ENCODE data around the gene ZNF605. TPM values are rescaled to one million over a fixed set of nuclear protein-coding genes. Genes with fewer than 3 reads are reported as not detected.

Gene ZNF605
- total and polyA plus RNA-seq, 9 of the 15 experiments (the other 6 are each of a cell fraction or from before 2014, with no cell fraction given): 0.45 to 1.1 (median 0.68) TPM

DNA sequence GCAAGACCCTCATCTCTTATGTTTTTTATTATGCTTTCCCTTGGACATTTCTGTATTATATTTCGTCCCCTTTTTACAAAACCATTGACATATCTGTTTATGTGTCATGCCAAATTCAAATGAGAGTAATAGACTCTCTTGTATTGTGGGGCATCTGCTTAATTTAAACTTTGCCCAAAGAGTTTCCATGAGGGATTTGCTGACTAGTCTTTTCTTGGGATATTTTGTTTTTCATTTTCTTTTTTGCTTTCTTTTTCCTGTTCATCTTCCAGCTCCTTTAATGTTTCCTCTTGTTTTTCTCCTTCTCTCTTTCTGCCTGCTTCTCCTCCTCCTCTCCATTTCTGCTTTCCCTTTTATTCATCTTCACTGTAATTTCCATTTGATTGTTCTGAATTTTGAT lies 16.3 kb upstream of the ZNF605 start:
- no peak for ATAC-seq
- WGBS (ENCODE audit: insufficient coverage, low coverage, missing lambda C conversion rate): 0% methylated on average over 1 of the region's 1 CpG
- H3K9ac ChIP-seq (ENCODE audit: insufficient read depth in 1 of 2, low read depth in 2 of 2, low read length in 2 of 2): no peak overlapping the region
- no peaks in the 10 kb centered on the region for H3K79me2 ChIP-seq (ENCODE audit: control insufficient read depth, insufficient read depth, low read length)
- no TSS peak for BruUV-seq (replicated peaks)
- no peaks in the 10 kb centered on the region for H4K20me1 ChIP-seq (replicated peaks; ENCODE audit: control insufficient read depth, insufficient read depth, low read length)
- H3K9me1 ChIP-seq (ENCODE audit: control insufficient read depth, insufficient read depth, low read length): no peaks in the 10 kb centered on the region
- in situ Hi-C loops (cut with MboI): no loop called here
- CTCF ChIA-PET (ENCODE audit: low intra/inter-chr PET ratio): no interaction called here
- no peaks in the 10 kb centered on the region for H3K36me3 ChIP-seq (ENCODE audit: control insufficient read depth, insufficient read depth, low read length)
- H3K4me2 ChIP-seq (ENCODE audit: insufficient read depth, low read length): no peak overlapping the region
- POLR2A ChIA-PET: no interaction called here
- no peak overlapping the region for H2AFZ ChIP-seq (ENCODE audit: low read depth, low read length)
- FAIRE-seq: no peak
- intact Hi-C loops (cut with micrococcal nuclease): no loop called here
- no peaks in the 10 kb centered on the region for H3K27me3 ChIP-seq (ENCODE audit: control insufficient read depth in 2 of 2, insufficient read depth in 2 of 2, low read length in 2 of 2)
- no peak overlapping the region for H3K27ac ChIP-seq (ENCODE audit: extremely low read depth, low read depth, low read length)
- no peak overlapping the region for H3K4me3 ChIP-seq
- 0 out of 2 replicates have a peak, but pooled peaks cover 2% of the 10 kb centered on the region for H3K9me3 ChIP-seq (replicated peaks; ENCODE audit: control insufficient read depth, insufficient read depth, low read depth, low read length)
- H3K4me1 ChIP-seq (replicated peaks in 1 of 2; ENCODE audit: control insufficient read depth in 2 of 2, insufficient read depth in 2 of 2, low read length in 2 of 2): no peaks in the 10 kb centered on the region
- DNase-seq (ENCODE audit: extremely low read depth in 1 of 4, low spot score in 3 of 4): no peak
- no peak for TF ChIP-seq ZNF76 (CRISPR knock-in tag; IDR thresholded peaks at IDR 0.05; ENCODE audit: borderline replicate concordance)
- 0 out of 2 replicates have a peak, but pooled peaks have one; percentile 7 for TF ChIP-seq MAFK (IDR thresholded peaks at IDR 0.05; ENCODE audit: low read length)
- no peak for TF ChIP-seq CBFA2T3 (IDR thresholded peaks at IDR 0.05)
- no peak for TF ChIP-seq ZNF561 (CRISPR knock-in tag; conservative IDR thresholded peaks at IDR 0.05)
- TF ChIP-seq MAFG (tag; conservative IDR thresholded peaks at IDR 0.05): peak; percentile 49; the same call in 1 of the 2 replicates
- no peak for TF ChIP-seq TBL1XR1 (IDR thresholded peaks at IDR 0.05; ENCODE audit: low read length in 2 of 2)
- TF ChIP-seq NR4A1 (CRISPR knock-in tag; IDR thresholded peaks at IDR 0.05): no peak
- no peak for TF ChIP-seq NR4A1 (tag; IDR thresholded peaks at IDR 0.05)
- TF ChIP-seq COPS2 (conservative IDR thresholded peaks at IDR 0.05): no peak
- TF ChIP-seq ZNF316 (IDR thresholded peaks at IDR 0.05): peak; percentile 81
- no peak for TF ChIP-seq CEBPB (tag; IDR thresholded peaks at IDR 0.05)
- TF ChIP-seq ARNT (IDR thresholded peaks at IDR 0.05): no peak
- TF ChIP-seq, protein P1, sequence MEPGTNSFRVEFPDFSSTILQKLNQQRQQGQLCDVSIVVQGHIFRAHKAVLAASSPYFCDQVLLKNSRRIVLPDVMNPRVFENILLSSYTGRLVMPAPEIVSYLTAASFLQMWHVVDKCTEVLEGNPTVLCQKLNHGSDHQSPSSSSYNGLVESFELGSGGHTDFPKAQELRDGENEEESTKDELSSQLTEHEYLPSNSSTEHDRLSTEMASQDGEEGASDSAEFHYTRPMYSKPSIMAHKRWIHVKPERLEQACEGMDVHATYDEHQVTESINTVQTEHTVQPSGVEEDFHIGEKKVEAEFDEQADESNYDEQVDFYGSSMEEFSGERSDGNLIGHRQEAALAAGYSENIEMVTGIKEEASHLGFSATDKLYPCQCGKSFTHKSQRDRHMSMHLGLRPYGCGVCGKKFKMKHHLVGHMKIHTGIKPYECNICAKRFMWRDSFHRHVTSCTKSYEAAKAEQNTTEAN (CRISPR knock-in tag; IDR thresholded peaks at IDR 0.05): no peak
- no peak for TF ChIP-seq ZNF398 (CRISPR knock-in tag; IDR thresholded peaks at IDR 0.05)
- TF ChIP-seq, protein P2, sequence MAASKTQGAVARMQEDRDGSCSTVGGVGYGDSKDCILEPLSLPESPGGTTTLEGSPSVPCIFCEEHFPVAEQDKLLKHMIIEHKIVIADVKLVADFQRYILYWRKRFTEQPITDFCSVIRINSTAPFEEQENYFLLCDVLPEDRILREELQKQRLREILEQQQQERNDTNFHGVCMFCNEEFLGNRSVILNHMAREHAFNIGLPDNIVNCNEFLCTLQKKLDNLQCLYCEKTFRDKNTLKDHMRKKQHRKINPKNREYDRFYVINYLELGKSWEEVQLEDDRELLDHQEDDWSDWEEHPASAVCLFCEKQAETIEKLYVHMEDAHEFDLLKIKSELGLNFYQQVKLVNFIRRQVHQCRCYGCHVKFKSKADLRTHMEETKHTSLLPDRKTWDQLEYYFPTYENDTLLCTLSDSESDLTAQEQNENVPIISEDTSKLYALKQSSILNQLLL (CRISPR knock-in tag; IDR thresholded peaks at IDR 0.05; ENCODE audit: borderline replicate concordance): no peak
- no peak for TF ChIP-seq ZNF121 (CRISPR knock-in tag; conservative IDR thresholded peaks at IDR 0.05)
- TF ChIP-seq, protein P3, sequence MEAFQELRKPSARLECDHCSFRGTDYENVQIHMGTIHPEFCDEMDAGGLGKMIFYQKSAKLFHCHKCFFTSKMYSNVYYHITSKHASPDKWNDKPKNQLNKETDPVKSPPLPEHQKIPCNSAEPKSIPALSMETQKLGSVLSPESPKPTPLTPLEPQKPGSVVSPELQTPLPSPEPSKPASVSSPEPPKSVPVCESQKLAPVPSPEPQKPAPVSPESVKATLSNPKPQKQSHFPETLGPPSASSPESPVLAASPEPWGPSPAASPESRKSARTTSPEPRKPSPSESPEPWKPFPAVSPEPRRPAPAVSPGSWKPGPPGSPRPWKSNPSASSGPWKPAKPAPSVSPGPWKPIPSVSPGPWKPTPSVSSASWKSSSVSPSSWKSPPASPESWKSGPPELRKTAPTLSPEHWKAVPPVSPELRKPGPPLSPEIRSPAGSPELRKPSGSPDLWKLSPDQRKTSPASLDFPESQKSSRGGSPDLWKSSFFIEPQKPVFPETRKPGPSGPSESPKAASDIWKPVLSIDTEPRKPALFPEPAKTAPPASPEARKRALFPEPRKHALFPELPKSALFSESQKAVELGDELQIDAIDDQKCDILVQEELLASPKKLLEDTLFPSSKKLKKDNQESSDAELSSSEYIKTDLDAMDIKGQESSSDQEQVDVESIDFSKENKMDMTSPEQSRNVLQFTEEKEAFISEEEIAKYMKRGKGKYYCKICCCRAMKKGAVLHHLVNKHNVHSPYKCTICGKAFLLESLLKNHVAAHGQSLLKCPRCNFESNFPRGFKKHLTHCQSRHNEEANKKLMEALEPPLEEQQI (IDR thresholded peaks at IDR 0.05): no peak
- no peak for TF ChIP-seq FOXP1 (CRISPR knock-in tag; IDR thresholded peaks at IDR 0.05)
